Progenitor cell of endocrine pancreas (in vitro differentiated cells): ENCODE results near the gene KRTCAP2. TPM values are rescaled to one million over a fixed set of nuclear protein-coding genes. Genes with fewer than 3 reads are reported as not detected.
"Not testable (repeated sequence)": the region's sequence is repeated elsewhere in the genome, so short reads cannot be mapped to it uniquely, and the experiment has no call there.

ENCODE experiments used
- DNase-seq: peaks from one replicate; pipeline ENCODE4 v3.0.0; 2021; ENCODE audit warnings: low spot score; ENCODE audit not compliant: unreplicated experiment
- H3K27ac Mint-ChIP-seq: 2 replicates; pipeline ENCODE4 v1.8.0; 2021; ENCODE audit warnings: mild to moderate bottlenecking, moderate library complexity, mixed read lengths
- H3K27me3 Mint-ChIP-seq: 2 replicates; pipeline ENCODE4 v1.8.0; 2021; ENCODE audit warnings: mixed read lengths
- H3K36me3 Mint-ChIP-seq: 2 replicates; pipeline ENCODE4 v1.8.0; 2022; ENCODE audit warnings: mixed read lengths; ENCODE audit not compliant: insufficient read depth
- H3K4me1 Mint-ChIP-seq: 2 replicates; pipeline ENCODE4 v1.8.0; 2021; ENCODE audit warnings: low read depth, mixed read lengths
- H3K4me3 Mint-ChIP-seq: 2 replicates; pipeline ENCODE4 v1.8.0; 2021; ENCODE audit warnings: low read depth, mild to moderate bottlenecking, moderate library complexity, mixed read lengths
- H3K9me3 Mint-ChIP-seq: 2 replicates; pipeline ENCODE4 v1.8.0; 2021; ENCODE audit warnings: low read depth, mixed read lengths
- CTCF ChIP-seq: fragments of 200-600 bp; sonication (generic); IDR thresholded peaks from one replicate; pipeline ENCODE4 v1.5.0; 2021; ENCODE audit warnings: antibody characterized with exemption, mild to moderate bottlenecking; ENCODE audit not compliant: unreplicated experiment
- long read RNA-seq: library from polyadenylated mRNA; unstranded; transcript quantifications from one replicate; pipeline ENCODE4 v2.0.0, GENCODE V29; 2020
- total RNA-seq: library from RNA; stranded (reverse); gene quantifications from 2 replicates; pipeline ENCODE4 v1.2.1, GENCODE V29; 2021

The KRTCAP2 gene
- total RNA-seq = 146 and 149 TPM in 2 replicates
- long read RNA-seq, transcript KRTCAP2-201 (5 exons, 552 nt) = major isoform, 20 of 23 reads
- long read RNA-seq, partial matches to known transcripts = 0 of 23 reads
- long read RNA-seq, other reads (novel, unspliced or antisense) = 2 of 23 reads

DNA sequence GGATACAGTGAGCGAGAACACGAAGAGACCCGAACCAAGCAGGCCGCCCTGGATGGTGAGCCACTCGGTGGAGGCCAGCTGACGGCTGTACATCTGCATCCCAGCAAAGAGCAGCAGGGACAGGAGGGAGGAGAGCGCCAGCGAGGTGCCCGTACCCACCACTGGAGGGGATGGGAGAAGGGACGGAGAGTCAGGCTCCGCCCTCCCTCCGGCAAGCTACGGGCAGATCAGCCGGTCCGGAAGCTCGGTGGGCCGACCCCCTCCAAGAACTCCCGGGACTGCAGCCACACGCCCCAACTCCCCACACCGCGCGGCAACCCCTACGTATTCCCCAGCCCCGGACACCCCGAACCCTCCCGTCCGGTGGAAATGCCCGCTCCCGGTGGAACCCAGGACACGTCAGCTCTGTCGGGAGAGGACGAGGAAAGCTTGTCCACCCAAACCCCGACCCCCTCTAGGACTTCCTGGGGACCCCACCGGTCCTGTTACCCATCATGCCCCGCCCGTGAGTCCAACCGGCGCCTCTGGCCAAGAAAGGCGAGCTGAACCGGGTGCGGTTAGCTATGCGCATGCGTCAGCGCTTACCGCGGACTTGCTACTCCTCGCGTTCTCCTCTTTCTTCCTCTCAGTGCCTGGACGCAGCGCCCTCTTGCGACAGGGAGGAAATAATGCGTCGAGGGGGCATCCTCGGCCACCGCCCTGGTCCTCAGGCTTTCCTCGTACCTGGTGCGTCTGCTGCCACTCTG, at the start of gene KRTCAP2:
TSS of gene KRTCAP2 (minus strand) at position 573 of the 746 bp plus-strand sequence. CDS start at position 493, 80 bp downstream.
- Mint-ChIP-seq H3K27me3 (no peaks in the 10 kb centered on the region), H3K4me3 (peak within 1 kb of the TSS; percentile 93), H3K4me1 (peaks cover 29% of the 10 kb centered on the region), H3K9me3 (no peaks in the 10 kb centered on the region), H3K36me3 (peaks cover 6% of the 10 kb centered on the region), H3K27ac (peak within 1 kb of the TSS; percentile 96)
- TF ChIP-seq CTCF = peak; percentile 92
- peak; percentile 90 for DNase-seq

- H3K4me3 Mint-ChIP-seq, H3K27ac Mint-ChIP-seq: not testable (repeated sequence)
These were observed 47.3 kb upstream of the KRTCAP2 start for GRCh38 chr1:155220211-155220965.

GRCh38 chr1:155219592-155220031, 46.5 kb upstream of the KRTCAP2 start:
- peaks cover 8% of the 10 kb centered on the region for H3K4me1 Mint-ChIP-seq
- peak overlapping the region; percentile 37 for H3K27ac Mint-ChIP-seq
- peak overlapping the region; percentile 55 for H3K4me3 Mint-ChIP-seq
- TF ChIP-seq CTCF = no peak
- DNase-seq = no peak
- H3K27me3 Mint-ChIP-seq = no peaks in the 10 kb centered on the region
- no peaks in the 10 kb centered on the region for H3K9me3 Mint-ChIP-seq
- H3K36me3 Mint-ChIP-seq = no peaks in the 10 kb centered on the region

More at GRCh38 chr1:155220211-155220965, 47.3 kb upstream of the KRTCAP2 start:
- DNase-seq, H3K36me3 Mint-ChIP-seq, H3K9me3 Mint-ChIP-seq, H3K4me1 Mint-ChIP-seq, H3K27me3 Mint-ChIP-seq: not testable (repeated sequence)

DNA sequence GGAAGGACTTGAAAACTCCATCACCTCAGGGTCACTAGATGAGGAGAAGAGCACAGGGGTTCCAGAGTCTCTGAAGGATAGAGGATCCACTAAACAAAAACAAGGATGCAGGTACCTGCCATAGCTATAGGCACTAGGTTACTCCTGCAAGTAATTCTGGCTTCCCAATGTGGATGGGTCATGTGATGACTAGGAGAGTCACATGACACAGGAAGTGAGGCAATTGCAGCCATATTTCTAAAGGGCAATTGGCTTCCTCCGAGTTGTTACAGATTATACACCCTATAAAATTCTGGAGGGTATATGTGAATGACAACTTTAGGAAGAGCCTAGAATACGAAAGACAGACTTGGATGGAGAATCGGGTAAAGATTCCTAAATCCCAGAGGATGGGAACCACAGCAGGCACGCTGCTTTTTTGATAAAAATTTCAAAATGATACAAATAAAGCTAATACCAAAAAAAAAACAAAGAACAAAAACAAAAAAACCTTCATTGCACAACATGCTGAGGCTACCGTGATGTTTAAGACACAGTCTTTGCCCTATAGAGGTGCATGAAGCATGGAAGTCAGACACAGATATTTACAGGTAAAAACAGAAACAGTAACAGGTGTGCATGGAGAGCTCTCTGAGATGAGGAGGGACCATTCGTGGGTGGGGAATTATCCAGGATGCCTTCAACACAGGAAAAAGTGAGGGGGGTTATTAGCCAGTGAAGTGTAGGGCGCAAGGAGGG, 45.9 kb upstream of the KRTCAP2 start:
- Mint-ChIP-seq H3K9me3 (no peaks in the 10 kb centered on the region), H3K36me3 (no peaks in the 10 kb centered on the region), H3K4me1 (peaks cover 8% of the 10 kb centered on the region), H3K27ac (peak overlapping the region; percentile 37), H3K4me3 (peak overlapping the region; percentile 55), H3K27me3 (no peaks in the 10 kb centered on the region)
- TF ChIP-seq CTCF = no peak
- no peak for DNase-seq

- not testable (repeated sequence) for H3K27ac Mint-ChIP-seq, H3K4me3 Mint-ChIP-seq, H3K4me1 Mint-ChIP-seq, DNase-seq, H3K36me3 Mint-ChIP-seq, H3K9me3 Mint-ChIP-seq, H3K27me3 Mint-ChIP-seq
These were observed 41.6 kb upstream of the KRTCAP2 start for GRCh38 chr1:155214702-155215101.

DNA sequence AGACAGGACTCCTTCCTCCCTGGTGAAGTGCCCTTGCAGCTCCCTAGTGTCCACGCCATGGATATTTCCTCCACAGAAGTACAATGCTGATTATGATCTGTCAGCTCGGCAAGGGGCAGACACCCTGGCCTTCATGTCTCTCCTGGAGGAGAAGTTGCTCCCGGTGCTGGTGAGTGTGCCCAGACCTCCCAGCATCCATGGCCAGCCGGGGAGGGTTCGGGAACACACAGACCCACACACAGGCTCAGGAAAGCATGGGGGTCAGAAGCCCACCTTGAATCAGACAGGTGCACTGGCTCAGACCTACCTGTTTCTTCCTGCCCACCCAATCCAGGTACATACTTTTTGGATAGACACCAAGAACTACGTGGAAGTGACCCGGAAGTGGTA, 38.9 kb upstream of the KRTCAP2 start:
- H3K27ac Mint-ChIP-seq, H3K4me3 Mint-ChIP-seq, H3K9me3 Mint-ChIP-seq, H3K27me3 Mint-ChIP-seq, H3K36me3 Mint-ChIP-seq, DNase-seq: not testable (repeated sequence)
- H3K4me1 Mint-ChIP-seq = peaks cover 15% of the 10 kb centered on the region

- H3K9me3 Mint-ChIP-seq, H3K27ac Mint-ChIP-seq, H3K27me3 Mint-ChIP-seq, DNase-seq, H3K4me3 Mint-ChIP-seq, H3K36me3 Mint-ChIP-seq: not testable (repeated sequence)
- peaks cover 19% of the 10 kb centered on the region for H3K4me1 Mint-ChIP-seq
These were observed 38.4 kb upstream of the KRTCAP2 start for GRCh38 chr1:155211381-155212050.
